Rectal smooth muscle tissue (tissue), 1 donor: Measurements from ENCODE around the gene NKX1-1.

Source experiments
- H3K27ac ChIP-seq: one replicate; pipeline ENCODE4 v1.7.0; 2013; ENCODE audit warnings: low read depth, low read length, inconsistent platforms
- H3K27me3 ChIP-seq: one replicate; pipeline ENCODE4 v1.7.0; 2013; ENCODE audit warnings: low read length; ENCODE audit not compliant: control insufficient read depth, insufficient read depth
- H3K36me3 ChIP-seq: one replicate; pipeline ENCODE4 v1.7.0; 2013; ENCODE audit warnings: low read length; ENCODE audit not compliant: control insufficient read depth, insufficient read depth
- H3K4me1 ChIP-seq: one replicate; pipeline ENCODE4 v1.7.0; 2013; ENCODE audit warnings: low read length; ENCODE audit not compliant: control insufficient read depth, insufficient read depth
- H3K4me3 ChIP-seq: one replicate; pipeline ENCODE4 v1.7.0; 2013; ENCODE audit warnings: low read length
- H3K9ac ChIP-seq: one replicate; pipeline ENCODE4 v1.7.0; 2013; ENCODE audit warnings: low read length

Gene NKX1-1

GRCh38 chr4:1367936-1368289 lies 38.3 kb downstream of the NKX1-1 start:
- peaks cover 6% of the 10 kb centered on the region for H3K36me3 ChIP-seq
- H3K4me1 ChIP-seq, result no peaks in the 10 kb centered on the region
- no peaks in the 10 kb centered on the region for H3K27me3 ChIP-seq
- H3K4me3 ChIP-seq, result no peak overlapping the region
- no peak overlapping the region for H3K9ac ChIP-seq
- no peak overlapping the region for H3K27ac ChIP-seq

- H3K27me3 ChIP-seq, result no peaks in the 10 kb centered on the region
- H3K4me1 ChIP-seq, result no peaks in the 10 kb centered on the region
- no peak overlapping the region for H3K4me3 ChIP-seq
- no peak overlapping the region for H3K27ac ChIP-seq
- peaks cover 6% of the 10 kb centered on the region for H3K36me3 ChIP-seq
- H3K9ac ChIP-seq, result no peak overlapping the region
Measured at GRCh38 chr4:1367230-1367935, 38.9 kb downstream of the NKX1-1 start.

GRCh38 chr4:1366371-1367229 lies 39.6 kb downstream of the NKX1-1 start:
- Histone ChIP-seq H3K4me1 (no peaks in the 10 kb centered on the region), H3K27me3 (no peaks in the 10 kb centered on the region), H3K4me3 (no peak overlapping the region), H3K27ac (no peak overlapping the region), H3K36me3 (peaks cover 6% of the 10 kb centered on the region), H3K9ac (no peak overlapping the region)

GRCh38 chr4:1365271-1366178 lies 40.7 kb downstream of the NKX1-1 start:
- H3K36me3 ChIP-seq, result peaks cover 3% of the 10 kb centered on the region
- no peaks in the 10 kb centered on the region for H3K4me1 ChIP-seq
- no peak overlapping the region for H3K9ac ChIP-seq
- H3K27me3 ChIP-seq, result no peaks in the 10 kb centered on the region
- no peak overlapping the region for H3K27ac ChIP-seq
- H3K4me3 ChIP-seq, result no peak overlapping the region

- no peak overlapping the region for H3K4me3 ChIP-seq
- H3K27ac ChIP-seq, result no peak overlapping the region
- no peak overlapping the region for H3K9ac ChIP-seq
- H3K4me1 ChIP-seq, result no peaks in the 10 kb centered on the region
- H3K36me3 ChIP-seq, result peaks cover 3% of the 10 kb centered on the region
- no peaks in the 10 kb centered on the region for H3K27me3 ChIP-seq
Measured at GRCh38 chr4:1364748-1365147, 41.5 kb downstream of the NKX1-1 start.

GRCh38 chr4:1364217-1364616 lies 42.0 kb downstream of the NKX1-1 start:
- Histone ChIP-seq H3K9ac (no peak overlapping the region), H3K4me3 (no peak overlapping the region), H3K36me3 (peaks cover 3% of the 10 kb centered on the region), H3K27ac (no peak overlapping the region), H3K27me3 (no peaks in the 10 kb centered on the region), H3K4me1 (no peaks in the 10 kb centered on the region)

GRCh38 chr4:1363513-1363912 lies 42.7 kb downstream of the NKX1-1 start:
- H3K4me3 ChIP-seq, result no peak overlapping the region
- H3K27ac ChIP-seq, result no peak overlapping the region
- no peaks in the 10 kb centered on the region for H3K4me1 ChIP-seq
- no peaks in the 10 kb centered on the region for H3K27me3 ChIP-seq
- peaks cover 3% of the 10 kb centered on the region for H3K36me3 ChIP-seq
- H3K9ac ChIP-seq, result no peak overlapping the region

GRCh38 chr4:1362521-1362920 lies 43.7 kb downstream of the NKX1-1 start:
- no peaks in the 10 kb centered on the region for H3K27me3 ChIP-seq
- H3K27ac ChIP-seq, result no peak overlapping the region
- H3K4me3 ChIP-seq, result no peak overlapping the region
- peaks cover 3% of the 10 kb centered on the region for H3K36me3 ChIP-seq
- H3K9ac ChIP-seq, result no peak overlapping the region
- no peaks in the 10 kb centered on the region for H3K4me1 ChIP-seq

GRCh38 chr4:1362046-1362445 lies 44.2 kb downstream of the NKX1-1 start:
- H3K4me3 ChIP-seq, result no peak overlapping the region
- H3K36me3 ChIP-seq, result peaks cover 3% of the 10 kb centered on the region
- no peak overlapping the region for H3K9ac ChIP-seq
- no peaks in the 10 kb centered on the region for H3K27me3 ChIP-seq
- no peaks in the 10 kb centered on the region for H3K4me1 ChIP-seq
- H3K27ac ChIP-seq, result no peak overlapping the region

- Histone ChIP-seq H3K36me3 (peaks cover 3% of the 10 kb centered on the region), H3K27ac (no peak overlapping the region), H3K27me3 (no peaks in the 10 kb centered on the region), H3K4me3 (no peak overlapping the region), H3K9ac (no peak overlapping the region), H3K4me1 (no peaks in the 10 kb centered on the region)
Measured at GRCh38 chr4:1361431-1361830, 44.8 kb downstream of the NKX1-1 start.

GRCh38 chr4:1360423-1361283 lies 45.6 kb downstream of the NKX1-1 start:
- no peak overlapping the region for H3K4me3 ChIP-seq
- H3K9ac ChIP-seq, result no peak overlapping the region
- H3K4me1 ChIP-seq, result no peaks in the 10 kb centered on the region
- H3K27ac ChIP-seq, result no peak overlapping the region
- H3K27me3 ChIP-seq, result no peaks in the 10 kb centered on the region
- peaks cover 3% of the 10 kb centered on the region for H3K36me3 ChIP-seq
